Astrocyte of the spinal cord (primary cell): ENCODE data around the gene CMC4.

Experiments used
- DNase-seq: peaks from one replicate; pipeline ENCODE4 v3.0.0; 2011; ENCODE audit warnings: low read depth, low spot score
- H3K4me3 ChIP-seq: 2 replicates; pipeline ENCODE4 v1.5.1; 2011; ENCODE audit warnings: low read depth, mild to moderate bottlenecking, low read length, moderate library complexity
- CTCF ChIP-seq: IDR thresholded peaks from 2 replicates; pipeline ENCODE4 v1.5.1; 2012; ENCODE audit warnings: low read depth, mild to moderate bottlenecking, low read length, inconsistent platforms
- in situ Hi-C: cut with HindIII; loops from 2 replicates; pipeline ENCODE4 v1.10.0; 2017; ENCODE audit warnings: low sequenced_read_pairs

The CMC4 gene

DNA sequence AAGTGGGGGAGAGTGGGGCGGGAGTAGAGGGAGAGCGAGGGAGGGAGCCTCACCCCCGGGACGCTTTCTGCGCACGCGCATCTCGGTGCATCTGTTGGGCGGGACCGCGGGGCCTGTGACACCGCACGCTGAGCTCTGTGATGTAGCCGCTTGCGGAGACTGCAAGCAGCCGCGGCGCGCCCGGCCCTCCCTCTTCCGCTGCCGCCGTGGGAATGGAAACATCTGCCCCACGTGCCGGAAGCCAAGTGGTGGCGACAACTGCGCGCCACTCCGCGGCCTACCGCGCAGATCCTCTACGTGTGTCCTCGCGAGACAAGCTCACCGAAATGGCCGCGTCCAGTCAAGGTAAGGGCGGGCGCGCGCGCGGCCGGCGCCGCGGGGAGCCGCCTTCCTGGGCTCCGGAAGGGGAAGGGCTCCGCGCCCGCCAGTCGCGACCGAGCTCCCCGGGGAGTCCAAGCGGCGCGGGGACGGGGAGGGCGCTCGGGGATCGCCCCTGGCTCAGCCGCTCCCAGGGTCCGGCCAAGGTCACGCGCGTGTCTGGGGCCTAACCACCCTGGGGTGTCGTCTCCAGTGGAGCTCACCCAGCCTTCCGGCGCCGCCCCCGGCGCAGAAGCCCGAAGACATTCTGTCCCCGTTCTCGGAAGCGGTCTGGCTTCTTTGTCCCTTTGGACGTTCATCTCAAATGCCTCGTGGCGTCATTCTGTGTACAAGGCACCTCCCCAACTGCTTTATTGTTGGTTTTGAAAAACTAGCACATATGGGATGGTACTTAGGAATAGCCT lies 44.0 kb downstream of the CMC4 start, which contains the start of gene FUNDC2:
FUNDC2 (plus strand) TSS at position 118 of the 782 bp plus-strand sequence; CDS start at position 213, 95 bp downstream.
- DNase-seq, result peak; percentile 95
- peak within 1 kb of the TSS; percentile 75 for H3K4me3 ChIP-seq
- in situ Hi-C loops, result no loop called here
- no peak for TF ChIP-seq CTCF

GRCh38 chrX:155026420-155026726 lies 44.6 kb downstream of the CMC4 start:
- in situ Hi-C loops, result no loop called here
- no peak for TF ChIP-seq CTCF

DNA sequence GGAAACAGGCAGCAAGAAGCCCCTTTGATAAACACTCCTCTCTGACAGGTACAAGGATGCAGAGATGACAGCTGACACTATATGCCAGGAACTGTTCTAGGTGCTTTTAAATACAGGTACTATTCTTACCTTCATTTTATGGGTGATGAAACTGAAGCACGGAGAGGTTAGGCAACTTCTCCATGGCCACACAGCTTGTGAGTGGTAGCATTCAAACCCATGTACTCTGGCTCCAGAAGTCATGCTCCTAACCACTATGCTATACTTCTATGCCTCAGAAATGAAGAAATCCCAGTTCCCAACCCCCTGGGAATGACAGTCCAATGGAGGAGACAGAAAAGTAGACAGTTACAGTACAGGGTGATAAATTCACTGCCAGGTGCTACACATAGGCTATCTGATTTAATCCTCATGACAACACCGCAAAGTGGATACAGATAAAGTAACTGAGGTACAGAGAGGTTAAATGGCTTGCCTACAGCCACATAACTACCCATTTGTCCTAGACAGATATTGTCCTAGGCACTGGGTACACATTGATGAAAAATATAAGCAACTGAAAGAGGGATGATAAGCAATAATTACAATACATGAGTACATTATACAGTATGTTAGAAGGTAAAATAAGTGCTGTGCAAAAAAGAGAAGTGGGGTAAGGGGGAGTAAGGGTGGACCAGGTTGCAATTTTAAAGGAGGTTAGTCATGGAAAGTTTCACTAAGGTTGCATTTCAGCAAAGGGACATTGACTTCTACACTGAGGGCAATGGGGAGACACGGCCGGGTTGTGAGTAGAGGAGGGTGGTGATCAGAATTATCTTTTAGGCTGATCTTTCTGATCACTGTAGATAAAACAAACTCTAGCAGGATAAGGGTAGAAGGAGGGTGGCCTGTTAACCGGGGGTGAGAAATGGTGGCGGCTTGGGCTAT lies 46.8 kb downstream of the CMC4 start:
- no peak overlapping the region for H3K4me3 ChIP-seq
- TF ChIP-seq CTCF, result no peak
- in situ Hi-C loops, result no loop called here
- DNase-seq, result no peak

More at GRCh38 chrX:155026420-155026726, 44.6 kb downstream of the CMC4 start:
- no peak for DNase-seq
- H3K4me3 ChIP-seq, result peak overlapping the region; percentile 75

GRCh38 chrX:155022585-155022984 lies 48.4 kb downstream of the CMC4 start, which contains the start of gene F8:
Gene F8, minus strand, starts transcription at chrX:155022723. Its CDS starts 171 bp downstream, at chrX:155022552.
- in situ Hi-C loops, result no loop called here
- no peak within 1 kb of the TSS for H3K4me3 ChIP-seq
- TF ChIP-seq CTCF, result no peak
- DNase-seq, result no peak

- no peak overlapping the region for H3K4me3 ChIP-seq
- in situ Hi-C loops, result no loop called here
- no peak for DNase-seq
- no peak for TF ChIP-seq CTCF
Observed at GRCh38 chrX:155020591-155020990, 50.3 kb downstream of the CMC4 start.
